Tongue (tissue), 2 donors: ENCODE results near the gene SLC25A45. TPM values are rescaled to one million over a fixed set of nuclear protein-coding genes. Genes with fewer than 3 reads are reported as not detected.

ENCODE experiments used
- DNase-seq: peaks from one replicate; pipeline ENCODE4 v3.0.0-alpha.2; 2015
- total RNA-seq: library from RNA; depleted of rRNA; stranded (reverse); fragments of >200 nt; gene quantifications from one replicate; pipeline ENCODE4 v1.2.3, GENCODE V29; 2014

The SLC25A45 gene, protein sequence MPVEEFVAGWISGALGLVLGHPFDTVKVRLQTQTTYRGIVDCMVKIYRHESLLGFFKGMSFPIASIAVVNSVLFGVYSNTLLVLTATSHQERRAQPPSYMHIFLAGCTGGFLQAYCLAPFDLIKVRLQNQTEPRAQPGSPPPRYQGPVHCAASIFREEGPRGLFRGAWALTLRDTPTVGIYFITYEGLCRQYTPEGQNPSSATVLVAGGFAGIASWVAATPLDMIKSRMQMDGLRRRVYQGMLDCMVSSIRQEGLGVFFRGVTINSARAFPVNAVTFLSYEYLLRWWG
- total RNA-seq: 4.8 TPM

DNA sequence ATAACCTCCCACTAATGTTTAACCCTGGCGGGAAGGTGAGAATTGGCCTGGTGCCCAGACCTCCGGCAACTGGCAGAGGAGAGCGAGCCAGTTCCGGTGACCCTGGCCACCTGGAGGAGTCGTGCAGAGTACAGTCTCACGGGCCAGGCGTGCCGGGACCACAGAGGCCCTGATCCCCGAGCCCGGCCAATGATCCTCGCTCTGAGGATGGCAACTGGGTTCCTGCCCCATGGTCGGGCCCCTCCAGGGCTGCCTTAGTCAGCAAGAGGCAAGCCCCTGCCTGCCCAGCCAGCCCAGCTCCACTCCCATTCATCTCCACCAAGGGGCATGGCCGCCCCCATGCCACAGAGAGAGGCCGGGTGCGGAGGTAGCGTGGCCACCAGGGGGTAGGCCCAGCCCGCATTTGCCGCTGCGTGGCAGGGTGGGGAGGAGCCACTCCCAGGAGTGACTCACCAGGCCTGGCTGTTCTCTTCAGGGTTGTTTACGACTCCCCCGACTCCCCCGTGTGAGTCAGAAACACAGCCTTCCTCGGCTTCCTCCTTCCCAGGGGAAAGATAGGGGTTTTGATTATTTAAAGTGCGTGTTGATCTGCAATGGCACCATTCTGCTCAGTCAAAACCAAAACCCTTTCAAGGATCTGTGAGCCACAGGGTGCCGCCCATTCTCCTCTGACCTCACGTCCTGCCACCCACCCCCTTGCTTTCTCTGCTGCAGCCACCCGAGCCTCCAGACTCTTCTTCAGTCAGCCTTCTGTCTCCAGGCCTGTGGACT lies at the start of gene SLC25A45:
TSS of gene SLC25A45 (minus strand) at position 614 of the 771 bp plus-strand sequence. CDS start 695 bp downstream, outside the sequence.
- peak; percentile 90 for DNase-seq

DNA sequence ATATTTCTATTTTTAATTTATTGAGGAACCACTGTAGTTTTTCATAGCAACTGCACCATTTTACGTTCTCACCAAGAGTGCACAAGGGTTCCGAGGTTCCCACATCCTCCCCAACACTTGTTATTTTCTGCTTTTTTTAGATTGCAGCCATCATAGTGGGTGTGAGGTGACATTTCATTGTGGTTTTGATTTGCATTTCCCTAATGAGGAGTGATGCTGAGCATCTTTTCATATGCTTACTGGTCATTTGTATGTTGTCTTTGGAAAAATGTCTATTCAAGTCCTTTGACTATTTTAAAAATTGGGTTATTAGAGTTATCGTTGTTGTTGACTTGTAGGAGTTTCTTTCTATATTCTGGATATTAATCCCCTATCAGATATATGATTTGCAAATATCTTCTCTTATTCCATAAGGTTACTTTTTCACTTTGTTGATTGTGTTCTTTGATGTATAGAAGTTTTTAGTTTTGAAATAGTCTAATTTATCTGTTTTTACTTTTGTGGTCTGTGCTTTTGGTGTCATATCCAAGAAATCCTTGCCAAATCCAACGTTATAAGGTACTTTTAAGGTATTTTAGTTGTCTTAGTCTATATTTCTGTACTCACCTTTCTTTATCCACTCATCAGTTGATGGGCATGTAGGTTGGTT lies 49.1 kb upstream of the SLC25A45 start:
- no peak for DNase-seq

DNA sequence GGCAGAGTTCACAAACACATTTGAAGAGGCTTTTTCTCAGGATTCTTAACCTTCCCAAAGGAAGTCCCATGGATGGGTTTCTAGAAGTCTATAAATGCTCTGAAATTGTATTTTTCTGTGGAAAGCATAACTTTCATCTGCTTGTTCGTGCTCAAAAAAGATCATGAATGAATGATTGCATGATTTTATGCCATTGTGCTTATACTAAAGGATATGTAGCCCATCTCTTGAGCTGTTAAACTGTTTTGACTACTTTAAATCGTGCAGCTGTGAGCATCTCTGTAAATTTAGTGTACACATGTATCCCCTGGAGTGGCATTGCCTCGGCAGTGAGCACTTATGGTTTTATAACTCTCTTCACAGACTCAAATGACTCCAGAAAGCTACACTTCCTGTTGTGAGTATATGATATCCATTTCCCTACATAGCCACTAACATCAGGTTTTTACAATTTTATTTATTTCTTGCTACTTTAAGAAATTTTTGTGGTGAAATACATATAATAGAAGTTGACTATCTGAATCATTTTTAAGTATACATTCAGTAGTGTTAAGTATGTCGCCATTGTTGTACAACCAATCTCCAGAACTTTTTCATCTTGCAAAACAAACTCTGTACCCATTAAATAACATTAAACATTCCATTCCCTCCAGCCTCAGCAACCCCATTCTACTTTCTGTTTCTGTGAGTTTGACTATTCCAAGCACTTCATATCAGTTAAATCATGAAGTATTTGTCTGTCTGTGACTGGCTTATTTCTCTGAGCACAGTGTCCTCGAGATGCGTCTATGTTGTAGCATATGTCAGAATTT lies 48.2 kb upstream of the SLC25A45 start:
- no peak for DNase-seq

DNA sequence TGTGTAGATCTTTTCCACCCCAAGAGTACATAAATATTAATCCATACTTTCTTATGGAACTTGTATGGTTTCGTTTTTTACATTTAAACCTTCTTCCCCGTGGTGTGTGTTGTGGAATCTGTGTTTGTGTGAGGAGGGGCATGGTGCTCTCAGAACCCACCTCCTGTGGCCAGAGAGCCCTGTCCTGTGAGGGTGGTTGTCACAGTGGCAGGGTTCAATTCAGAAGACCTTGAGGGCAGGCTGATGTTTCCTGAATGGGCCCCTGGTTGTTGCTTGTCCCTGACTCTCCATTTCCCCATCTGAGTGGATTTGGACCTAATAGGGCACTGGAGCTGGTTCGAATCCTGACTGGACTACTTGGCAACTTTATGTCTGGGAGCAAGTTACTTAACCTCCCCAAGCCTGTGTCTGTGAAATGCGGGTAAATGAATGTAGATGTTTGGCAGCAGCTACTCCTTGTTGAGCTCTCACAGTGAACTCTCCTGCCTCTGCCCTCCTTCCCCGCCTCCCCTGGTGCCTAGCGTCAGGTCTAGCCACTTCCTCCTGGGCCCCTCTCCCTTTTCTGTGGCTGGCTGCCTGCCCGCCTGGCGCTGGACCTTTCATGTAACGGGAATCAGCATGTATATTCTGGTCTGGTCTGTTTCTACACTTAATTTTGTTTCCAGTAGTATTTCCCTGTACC lies 47.4 kb upstream of the SLC25A45 start:
- peak; percentile 67 for DNase-seq

DNA sequence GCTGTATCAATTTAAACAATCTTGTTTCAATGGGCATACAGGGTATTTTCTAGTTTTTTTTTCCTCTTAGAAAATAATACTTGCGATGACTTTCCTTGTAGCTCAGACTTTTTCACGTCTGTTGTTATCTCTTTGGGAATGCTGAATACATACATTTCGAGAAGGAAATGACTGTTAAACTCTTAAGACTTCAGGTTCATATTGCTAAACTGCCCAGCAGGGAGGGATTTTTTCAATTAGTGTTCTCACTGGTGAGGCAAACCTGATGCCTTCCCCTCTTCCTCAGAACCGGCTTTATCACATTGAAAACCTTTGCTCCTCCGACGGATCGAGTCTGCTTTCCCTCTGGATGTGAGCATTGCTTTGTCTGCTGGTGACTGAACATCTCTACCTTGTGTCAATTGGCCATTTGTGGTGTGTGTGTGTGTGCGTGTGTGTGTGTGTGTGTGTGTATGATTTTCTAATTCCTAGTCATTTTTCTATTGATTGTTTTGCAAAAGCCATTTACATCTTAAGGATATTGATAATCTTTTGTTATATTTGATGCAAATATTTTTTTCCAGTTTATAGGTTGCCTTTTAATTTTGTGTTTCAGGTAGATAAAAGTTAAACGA lies 46.7 kb upstream of the SLC25A45 start:
- DNase-seq: no peak

DNA sequence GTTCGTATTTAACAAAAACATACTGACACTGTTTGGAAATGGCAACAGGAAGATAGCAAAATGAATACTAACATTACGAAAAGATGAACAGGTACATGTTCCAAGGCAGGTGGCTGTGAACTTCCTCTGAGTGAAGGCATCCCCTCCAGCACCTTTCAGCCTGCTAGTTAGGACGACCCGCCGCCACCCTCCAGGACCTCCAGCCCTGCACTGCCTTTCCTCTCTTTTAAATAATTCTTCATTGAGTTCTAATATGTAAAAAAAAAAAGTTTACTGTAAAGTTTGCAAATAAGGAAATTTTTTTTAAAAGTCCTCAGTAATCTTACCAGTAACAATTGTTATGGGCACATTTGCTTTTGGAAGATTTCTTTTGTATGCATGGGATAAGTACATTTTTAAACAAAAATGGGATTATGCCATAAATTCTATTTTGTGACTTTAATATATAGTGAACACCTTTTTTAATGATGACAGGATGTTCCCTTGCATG lies 46.2 kb upstream of the SLC25A45 start:
- DNase-seq: no peak

DNA sequence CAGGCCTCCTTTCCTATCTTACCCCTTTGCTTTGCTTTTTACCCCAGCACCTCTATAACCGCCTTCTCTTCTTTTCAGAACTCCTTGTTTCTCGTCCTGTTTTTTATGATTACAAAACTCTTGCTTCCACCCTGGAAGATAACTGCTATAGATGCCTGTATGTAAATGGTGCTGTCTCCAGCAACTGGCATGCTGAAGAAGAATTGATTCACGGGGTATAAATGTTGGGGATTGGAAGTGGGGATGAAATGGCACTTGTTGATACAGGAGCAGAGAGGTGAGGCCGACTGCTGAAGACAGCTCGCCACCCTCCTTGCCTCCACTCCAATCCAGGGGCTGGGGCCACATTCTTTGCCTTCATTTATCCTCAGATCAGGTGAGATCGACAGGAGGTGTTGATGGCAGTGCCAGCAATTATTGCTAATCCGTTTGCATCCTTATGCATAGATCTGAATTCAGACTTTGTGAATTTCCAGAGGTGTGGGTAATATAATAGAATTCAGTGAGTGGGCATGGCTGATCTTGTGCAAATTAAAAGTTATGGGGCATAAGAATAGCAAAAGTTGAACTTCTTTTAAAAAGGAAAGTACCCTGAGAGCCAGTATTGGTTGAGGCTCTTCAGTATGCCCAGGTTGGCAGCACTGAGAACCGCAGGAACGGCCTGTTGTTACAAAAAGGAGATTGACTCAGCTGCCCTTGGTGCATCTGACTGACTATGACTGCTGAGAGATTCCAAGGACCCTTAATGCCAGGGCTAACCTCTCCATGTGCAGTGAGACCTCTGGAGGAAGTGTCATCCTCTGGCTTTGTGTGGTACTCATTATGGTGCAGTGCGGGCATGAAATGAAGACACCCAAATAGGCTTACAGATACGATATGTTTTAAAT lies 45.5 kb upstream of the SLC25A45 start:
- DNase-seq: no peak

DNA sequence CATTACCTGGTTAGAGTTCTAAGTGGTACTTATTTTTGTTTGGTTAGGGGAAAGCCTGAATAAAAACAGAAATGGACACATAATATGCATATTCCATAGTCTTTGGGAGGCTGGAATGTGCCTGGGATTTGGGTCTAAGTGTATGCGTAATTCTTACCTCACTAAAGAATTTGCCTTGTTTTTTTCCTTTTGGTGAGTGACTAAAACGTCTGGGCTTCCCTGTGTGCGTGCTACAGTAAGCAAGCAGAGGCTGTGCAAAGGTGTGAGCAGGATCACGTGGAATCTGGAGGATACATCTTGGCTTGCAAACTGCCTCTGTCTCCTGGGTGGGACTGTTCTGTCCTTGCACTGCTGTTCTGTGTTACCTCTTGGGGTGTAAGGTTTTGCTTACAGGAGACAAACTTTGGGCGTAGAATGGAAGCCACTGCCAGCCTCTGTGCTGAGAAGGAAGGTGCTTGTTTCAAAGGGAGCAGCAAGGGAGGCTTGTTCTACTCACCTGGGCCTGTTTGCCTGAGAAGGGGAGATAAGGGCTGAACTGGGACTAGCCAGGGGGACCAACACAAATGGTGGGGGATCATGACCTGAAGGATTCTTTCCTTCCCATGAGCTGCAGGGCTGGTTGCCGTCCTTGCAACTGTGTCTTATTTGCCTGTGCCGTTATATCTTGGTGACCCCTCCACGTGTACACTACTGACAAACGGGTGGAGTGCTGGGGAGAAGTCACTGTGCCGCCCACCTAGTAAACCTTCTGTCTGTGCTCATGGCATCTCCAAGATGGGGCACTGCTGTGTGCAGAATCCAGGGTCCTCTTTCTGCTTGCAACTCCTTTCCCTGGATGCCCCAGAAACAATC lies 44.6 kb upstream of the SLC25A45 start:
- no peak for DNase-seq

DNA sequence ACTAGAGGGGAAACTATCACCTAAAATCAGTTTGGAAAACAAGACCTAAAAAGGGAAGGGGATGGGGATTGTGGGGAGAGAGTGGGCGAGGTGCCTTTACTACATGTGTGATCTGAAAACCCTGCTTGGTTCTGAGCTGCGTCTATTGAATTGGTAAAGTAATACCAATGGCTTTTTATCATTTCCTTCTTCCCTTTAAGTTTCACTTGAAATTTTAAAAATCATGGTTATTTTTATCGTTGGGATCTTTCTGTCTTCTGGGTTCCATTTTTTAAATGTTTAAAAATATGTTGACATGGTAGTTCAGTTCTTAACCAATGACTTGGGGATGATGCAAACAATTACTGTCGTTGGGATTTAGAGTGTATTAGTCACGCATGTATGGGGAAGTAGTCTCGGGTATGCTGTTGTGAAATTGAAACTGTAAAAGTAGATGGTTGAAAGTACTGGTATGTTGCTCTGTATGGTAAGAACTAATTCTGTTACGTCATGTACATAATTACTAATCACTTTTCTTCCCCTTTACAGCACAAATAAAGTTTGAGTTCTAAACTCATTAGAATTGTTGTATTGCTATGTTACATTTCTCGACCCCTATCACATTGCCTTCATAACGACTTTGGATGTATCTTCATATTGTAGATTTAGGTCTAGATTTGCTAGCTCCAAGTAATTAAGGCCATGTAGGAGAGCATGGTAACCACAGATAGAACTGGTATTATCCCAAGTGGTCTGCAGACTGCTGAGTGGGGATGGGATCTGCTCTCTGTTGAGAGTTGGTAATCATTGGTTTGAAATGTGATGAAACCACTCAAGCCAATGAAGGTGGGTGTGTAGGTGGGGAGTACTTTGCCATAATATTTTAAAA lies 43.8 kb upstream of the SLC25A45 start:
- DNase-seq: peak; percentile 62

DNA sequence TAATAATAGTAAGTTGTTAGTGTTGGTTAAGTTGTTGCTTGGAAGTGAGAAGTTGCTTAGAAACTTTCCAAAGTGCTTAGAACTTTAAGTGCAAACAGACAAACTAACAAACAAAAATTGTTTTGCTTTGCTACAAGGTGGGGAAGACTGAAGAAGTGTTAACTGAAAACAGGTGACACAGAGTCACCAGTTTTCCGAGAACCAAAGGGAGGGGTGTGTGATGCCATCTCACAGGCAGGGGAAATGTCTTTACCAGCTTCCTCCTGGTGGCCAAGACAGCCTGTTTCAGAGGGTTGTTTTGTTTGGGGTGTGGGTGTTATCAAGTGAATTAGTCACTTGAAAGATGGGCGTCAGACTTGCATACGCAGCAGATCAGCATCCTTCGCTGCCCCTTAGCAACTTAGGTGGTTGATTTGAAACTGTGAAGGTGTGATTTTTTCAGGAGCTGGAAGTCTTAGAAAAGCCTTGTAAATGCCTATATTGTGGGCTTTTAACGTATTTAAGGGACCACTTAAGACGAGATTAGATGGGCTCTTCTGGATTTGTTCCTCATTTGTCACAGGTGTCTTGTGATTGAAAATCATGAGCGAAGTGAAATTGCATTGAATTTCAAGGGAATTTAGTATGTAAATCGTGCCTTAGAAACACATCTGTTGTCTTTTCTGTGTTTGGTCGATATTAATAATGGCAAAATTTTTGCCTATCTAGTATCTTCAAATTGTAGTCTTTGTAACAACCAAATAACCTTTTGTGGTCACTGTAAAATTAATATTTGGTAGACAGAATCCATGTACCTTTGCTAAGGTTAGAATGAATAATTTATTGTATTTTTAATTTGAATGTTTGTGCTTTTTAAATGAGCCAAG lies 42.9 kb upstream of the SLC25A45 start:
- DNase-seq: no peak

DNA sequence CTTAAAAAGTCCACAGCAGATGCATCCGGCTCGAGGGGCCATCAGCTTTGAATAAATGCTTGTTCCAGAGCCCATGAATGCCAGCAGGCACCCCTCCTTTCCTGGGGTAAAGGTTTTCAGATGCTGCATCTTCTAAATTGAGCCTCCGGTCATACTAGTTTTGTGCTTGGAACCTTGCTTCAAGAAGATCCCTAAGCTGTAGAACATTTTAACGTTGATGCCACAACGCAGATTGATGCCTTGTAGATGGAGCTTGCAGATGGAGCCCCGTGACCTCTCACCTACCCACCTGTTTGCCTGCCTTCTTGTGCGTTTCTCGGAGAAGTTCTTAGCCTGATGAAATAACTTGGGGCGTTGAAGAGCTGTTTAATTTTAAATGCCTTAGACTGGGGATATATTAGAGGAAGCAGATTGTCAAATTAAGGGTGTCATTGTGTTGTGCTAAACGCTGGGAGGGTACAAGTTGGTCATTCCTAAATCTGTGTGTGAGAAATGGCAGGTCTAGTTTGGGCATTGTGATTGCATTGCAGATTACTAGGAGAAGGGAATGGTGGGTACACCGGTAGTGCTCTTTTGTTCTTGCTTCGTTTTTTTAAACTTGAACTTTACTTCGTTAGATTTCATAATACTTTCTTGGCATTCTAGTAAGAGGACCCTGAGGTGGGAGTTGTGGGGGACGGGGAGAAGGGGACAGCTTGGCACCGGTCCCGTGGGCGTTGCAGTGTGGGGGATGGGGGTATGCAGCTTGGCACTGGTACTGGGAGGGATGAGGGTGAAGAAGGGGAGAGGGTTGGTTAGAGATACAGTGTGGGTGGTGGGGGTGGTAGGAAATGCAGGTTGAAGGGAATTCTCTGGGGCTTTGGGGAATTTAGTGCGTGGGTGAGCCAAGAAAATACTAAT lies 42.0 kb upstream of the SLC25A45 start:
- DNase-seq: no peak

DNA sequence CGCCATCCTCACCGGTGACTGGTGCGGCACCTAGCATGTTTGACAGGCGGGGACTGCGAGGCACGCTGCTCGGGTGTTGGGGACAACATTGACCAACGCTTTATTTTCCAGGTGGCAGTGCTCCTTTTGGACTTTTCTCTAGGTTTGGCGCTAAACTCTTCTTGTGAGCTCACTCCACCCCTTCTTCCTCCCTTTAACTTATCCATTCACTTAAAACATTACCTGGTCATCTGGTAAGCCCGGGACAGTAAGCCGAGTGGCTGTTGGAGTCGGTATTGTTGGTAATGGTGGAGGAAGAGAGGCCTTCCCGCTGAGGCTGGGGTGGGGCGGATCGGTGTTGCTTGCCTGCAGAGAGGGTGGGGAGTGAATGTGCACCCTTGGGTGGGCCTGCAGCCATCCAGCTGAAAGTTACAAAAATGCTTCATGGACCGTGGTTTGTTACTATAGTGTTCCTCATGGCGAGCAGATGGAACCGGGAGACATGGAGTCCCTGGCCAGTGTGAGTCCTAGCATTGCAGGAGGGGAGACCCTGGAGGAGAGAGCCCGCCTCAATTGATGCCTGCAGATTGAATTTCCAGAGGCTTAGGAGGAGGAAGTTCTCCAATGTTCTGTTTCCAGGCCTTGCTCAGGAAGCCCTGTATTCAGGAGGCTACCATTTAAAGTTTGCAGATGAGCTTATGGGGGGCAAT lies 41.2 kb upstream of the SLC25A45 start:
- no peak for DNase-seq

DNA sequence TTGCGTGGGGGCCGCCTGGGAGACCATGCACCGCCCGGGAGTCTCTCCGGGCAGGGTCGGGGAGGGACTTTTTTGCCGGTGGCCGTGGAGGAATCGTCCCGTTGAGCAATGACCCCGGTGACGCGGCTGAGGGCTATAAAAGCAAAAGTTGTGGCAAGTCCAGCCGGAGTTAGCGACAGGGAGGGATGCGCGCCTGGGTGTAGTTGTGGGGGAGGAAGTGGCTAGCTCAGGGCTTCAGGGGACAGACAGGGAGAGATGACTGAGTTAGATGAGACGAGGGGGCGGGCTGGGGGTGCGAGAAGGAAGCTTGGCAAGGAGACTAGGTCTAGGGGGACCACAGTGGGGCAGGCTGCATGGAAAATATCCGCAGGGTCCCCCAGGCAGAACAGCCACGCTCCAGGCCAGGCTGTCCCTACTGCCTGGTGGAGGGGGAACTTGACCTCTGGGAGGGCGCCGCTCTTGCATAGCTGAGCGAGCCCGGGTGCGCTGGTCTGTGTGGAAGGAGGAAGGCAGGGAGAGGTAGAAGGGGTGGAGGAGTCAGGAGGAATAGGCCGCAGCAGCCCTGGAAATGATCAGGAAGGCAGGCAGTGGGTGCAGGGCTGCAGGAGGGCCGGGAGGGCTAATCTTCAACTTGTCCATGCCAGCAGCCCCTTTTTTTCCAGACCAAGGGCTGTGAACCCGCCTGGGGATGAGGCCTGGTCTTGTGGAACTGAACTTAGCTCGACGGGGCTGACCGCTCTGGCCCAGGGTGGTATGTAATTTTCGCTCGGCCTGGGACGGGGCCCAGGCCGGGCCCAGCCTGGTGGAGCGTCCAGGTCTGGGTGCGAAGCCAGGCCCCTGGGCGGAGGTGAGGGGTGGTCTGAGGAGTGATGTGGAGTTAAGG lies 40.4 kb upstream of the SLC25A45 start, which contains the start of gene NEAT1:
TSS of gene NEAT1 (plus strand) at position 166 of the 883 bp plus-strand sequence.
- peak; percentile 94 for DNase-seq
